ENCODE results near the gene MMS22L. TPM values are rescaled to one million over a fixed set of nuclear protein-coding genes. Genes with fewer than 3 reads are reported as not detected.

MMS22L gene
- total RNA-seq, 1 experiment from 2014 or later = 52.8 TPM

DNA sequence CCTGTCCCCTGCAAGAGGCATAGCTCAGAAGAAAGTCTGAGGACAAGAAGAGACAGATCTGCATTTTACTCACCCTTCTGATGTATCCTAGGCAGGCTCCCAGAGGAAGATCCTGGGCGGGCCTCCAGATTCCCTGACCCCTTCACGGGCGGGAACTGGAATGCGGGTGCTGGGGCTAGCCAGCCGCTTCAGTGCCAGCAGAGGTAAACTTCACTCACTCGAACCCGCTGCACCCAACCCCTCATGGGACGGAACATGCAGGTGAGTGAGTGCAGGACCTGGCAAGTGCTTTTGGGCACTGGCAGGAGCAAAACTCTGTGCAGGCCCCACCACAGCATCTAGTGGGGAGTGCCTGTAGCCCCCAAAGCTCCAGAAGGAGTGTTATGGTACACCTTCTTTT, 171.8 kb downstream of the MMS22L start:
- H3K23ac ChIP-seq (ENCODE audit: insufficient read length, low read depth, low read length) = no peak overlapping the region
- no peak overlapping the region for H2AFZ ChIP-seq (ENCODE audit: low read length)
- H3K27me3 Mint-ChIP-seq (ENCODE audit: low read depth) = no peaks in the 10 kb centered on the region; the same call in 1 of the 2 replicates
- H3K4me2 ChIP-seq (ENCODE audit: insufficient read depth, insufficient read length, low read length) = no peak overlapping the region
- no peak overlapping the region for H3K27ac Mint-ChIP-seq
- H3K9me3 Mint-ChIP-seq = peaks cover 6 to 7% of the 10 kb centered on the region in 2 experiments; a peak in 3 of 5 replicates
- H2BK120ac ChIP-seq (ENCODE audit: low read depth, low read length, poor library complexity, severe bottlenecking) = no peak overlapping the region
- no peak overlapping the region for H2BK5ac ChIP-seq (ENCODE audit: insufficient read length, low read length)
- no peak overlapping the region for H3K4ac ChIP-seq (ENCODE audit: low read depth, low read length)
- H3K18ac ChIP-seq (ENCODE audit: insufficient read length, low read depth, low read length) = no peak overlapping the region
- peaks cover 10 to 13% of the 10 kb centered on the region in 2 experiments; a peak in 3 of 4 replicates for H3K4me1 Mint-ChIP-seq
- no peak overlapping the region for H3K56ac ChIP-seq (ENCODE audit: insufficient read length, low read depth, low read length)
- H3K4me3 Mint-ChIP-seq = no peak overlapping the region
- no peaks in the 10 kb centered on the region for H3K79me1 ChIP-seq (ENCODE audit: insufficient read depth, low read depth, low read length, poor library complexity, severe bottlenecking)
- no peak overlapping the region for H2BK12ac ChIP-seq (ENCODE audit: insufficient read length, low read depth, low read length)
- H3K9ac ChIP-seq (ENCODE audit: extremely low read depth, insufficient read length, low read length) = no peak overlapping the region
- H3K36me3 Mint-ChIP-seq (ENCODE audit: insufficient read depth in 1 of 3, low read depth in 3 of 3) = peaks cover 0 to 9% (median 2%) of the 10 kb centered on the region in 3 experiments; a peak in 3 of 7 replicates
- no peak overlapping the region for H3T11ph ChIP-seq (ENCODE audit: low read length)
- no peaks in the 10 kb centered on the region for H3K27me3 ChIP-seq (ENCODE audit: insufficient read depth, low read length)
- no peak for DNase-seq
- H4K20me1 ChIP-seq (ENCODE audit: control insufficient read depth, insufficient read depth, insufficient read length) = no peaks in the 10 kb centered on the region
- H2BK20ac ChIP-seq (ENCODE audit: low read depth, low read length, poor library complexity, severe bottlenecking) = no peak overlapping the region
- no peak overlapping the region for H4K91ac ChIP-seq (ENCODE audit: insufficient read length, low read depth, low read length)
- no peak overlapping the region for H2AK5ac ChIP-seq (ENCODE audit: insufficient read length, low read length)
- H3K23me2 ChIP-seq (ENCODE audit: insufficient read length, low read depth, low read length, poor library complexity, severe bottlenecking) = no peaks in the 10 kb centered on the region
- H3K4me1 ChIP-seq (ENCODE audit: insufficient read depth, low read length) = no peaks in the 10 kb centered on the region
- H2BK15ac ChIP-seq (ENCODE audit: low read depth, low read length) = no peak overlapping the region
- TF ChIP-seq CTCF (conservative IDR thresholded peaks at IDR 0.05) = no peak
- H3K79me2 ChIP-seq (ENCODE audit: insufficient read depth, low read length) = no peaks in the 10 kb centered on the region
- no peak overlapping the region for H3K14ac ChIP-seq (ENCODE audit: insufficient read depth, low read length)
- H3K9me3 ChIP-seq (ENCODE audit: control insufficient read depth, low read depth, low read length) = no peaks in the 10 kb centered on the region
- H4K8ac ChIP-seq (replicated peaks; ENCODE audit: insufficient read length, low read depth, low read length) = no peak overlapping the region
- H4K5ac ChIP-seq (ENCODE audit: insufficient read length, low read depth, low read length) = no peak overlapping the region
- no peak overlapping the region for H3K27ac ChIP-seq (ENCODE audit: insufficient read length, low read depth, low read length)
- WGBS (ENCODE audit: extremely low coverage, insufficient read length, low lambda C conversion rate) = no CpG with 5 or more reads among the region's 8 CpGs

All from H9 (cell line).